ENCODE results near the gene NGLY1.

DNA sequence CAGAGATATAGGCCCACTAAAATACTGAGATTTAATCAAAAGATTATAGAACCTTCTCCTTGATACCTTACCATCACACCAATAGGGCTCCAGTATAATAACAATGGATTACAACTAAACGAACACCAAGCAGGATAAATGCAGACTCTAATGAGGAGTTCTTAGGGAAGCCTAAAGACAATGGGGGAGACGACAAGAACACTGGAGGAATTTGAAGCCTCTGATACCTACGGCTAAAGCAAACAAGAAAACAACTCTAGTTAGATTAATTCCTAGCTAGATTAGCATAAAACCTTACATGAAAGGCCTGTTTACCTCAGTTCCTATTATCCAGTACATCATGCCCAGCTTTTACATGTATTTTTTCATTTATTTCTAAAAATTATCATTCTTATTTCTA is 35.1 kb downstream of the NGLY1 start:
- no peak for TF ChIP-seq CTCF (IDR thresholded peaks at IDR 0.05)
- no peak for TF ChIP-seq EP300 (IDR thresholded peaks at IDR 0.05)
- TF ChIP-seq POLR2A (IDR thresholded peaks at IDR 0.05) = no peak

Data from sigmoid colon (tissue), 4 donors.